ENCODE results near the gene SNAI1. TPM values are rescaled to one million over a fixed set of nuclear protein-coding genes. Genes with fewer than 3 reads are reported as not detected.
"Not testable (repeated sequence)": the region's sequence is repeated elsewhere in the genome, so short reads cannot be mapped to it uniquely, and the experiment has no call there.

Gene SNAI1
- total RNA-seq, 2 experiments from 2014 or later = 0.21 to 0.61 TPM

GRCh38 chr20:49999329-49999728, 16.5 kb downstream of the SNAI1 start:
- DNase-seq (no peak), ATAC-seq (no peak)
- CTCF ChIA-PET = interaction anchor here (0.6 to 1.9 kb wide), 5 partner anchors 16 to 1032 kb away, joined by 3 to 10 read pairs (median 4); no protein-coding TSS in a partner anchor
- Mint-ChIP-seq H3K36me3 (no peaks in the 10 kb centered on the region), H3K4me1 (peaks cover 22% of the 10 kb centered on the region), H3K27ac (no peak overlapping the region), H3K27me3 (peaks cover 11% of the 10 kb centered on the region), H3K4me3 (no peak overlapping the region), H3K9me3 (ENCODE audit: low read depth) (no peaks in the 10 kb centered on the region)

- CTCF ChIA-PET = interaction anchor here (1.8 to 2.7 kb wide), 3 partner anchors 22 to 70 kb away, joined by 9 to 12 read pairs (median 10); no protein-coding TSS in a partner anchor
- not testable (repeated sequence) for H3K4me3 Mint-ChIP-seq; H3K27me3 Mint-ChIP-seq; H3K27ac Mint-ChIP-seq; H3K9me3 Mint-ChIP-seq (ENCODE audit: low read depth); H3K36me3 Mint-ChIP-seq; ATAC-seq; DNase-seq
- peaks cover 28% of the 10 kb centered on the region for H3K4me1 Mint-ChIP-seq
Measured at GRCh38 chr20:50000548-50001222, 17.9 kb downstream of the SNAI1 start.

GRCh38 chr20:50001784-50002311, 19.1 kb downstream of the SNAI1 start:
- DNase-seq = no peak
- ATAC-seq = no peak
- Mint-ChIP-seq H3K27ac (no peak overlapping the region), H3K9me3 (ENCODE audit: low read depth) (no peaks in the 10 kb centered on the region), H3K4me3 (no peak overlapping the region), H3K27me3 (peaks cover 4% of the 10 kb centered on the region), H3K36me3 (no peaks in the 10 kb centered on the region), H3K4me1 (peaks cover 32% of the 10 kb centered on the region)
- CTCF ChIA-PET = interaction anchor here (1.8 to 2.7 kb wide), 2 partner anchors 23 to 69 kb away, joined by 9 to 12 read pairs; no protein-coding TSS in a partner anchor

GRCh38 chr20:50003253-50003656, 20.5 kb downstream of the SNAI1 start:
- Mint-ChIP-seq H3K36me3 (no peaks in the 10 kb centered on the region), H3K9me3 (ENCODE audit: low read depth) (no peaks in the 10 kb centered on the region), H3K27me3 (peaks cover 12% of the 10 kb centered on the region), H3K27ac (no peak overlapping the region), H3K4me3 (no peak overlapping the region), H3K4me1 (peaks cover 36% of the 10 kb centered on the region)
- DNase-seq (no peak), ATAC-seq (peak; percentile 50)
- CTCF ChIA-PET = interaction anchor here (1.1 to 1.7 kb wide), 2 partner anchors 24 to 68 kb away, joined by 3 to 6 read pairs; no protein-coding TSS in a partner anchor

GRCh38 chr20:50004229-50004628, 21.4 kb downstream of the SNAI1 start:
- Mint-ChIP-seq H3K36me3 (no peaks in the 10 kb centered on the region), H3K9me3 (ENCODE audit: low read depth) (no peaks in the 10 kb centered on the region), H3K27me3 (peaks cover 13% of the 10 kb centered on the region), H3K27ac (no peak overlapping the region), H3K4me3 (no peak overlapping the region), H3K4me1 (peaks cover 34% of the 10 kb centered on the region)
- CTCF ChIA-PET = interaction anchor here (1.1 to 1.7 kb wide), 3 partner anchors 25 to 67 kb away, joined by 3 to 7 read pairs (median 6); no protein-coding TSS in a partner anchor
- ATAC-seq (no peak), DNase-seq (no peak)

GRCh38 chr20:50005471-50005981, 22.7 kb downstream of the SNAI1 start:
- DNase-seq (no peak), ATAC-seq (no peak)
- peaks cover 20% of the 10 kb centered on the region for H3K27me3 Mint-ChIP-seq
- H3K9me3 Mint-ChIP-seq (ENCODE audit: low read depth) = no peaks in the 10 kb centered on the region
- H3K36me3 Mint-ChIP-seq = no peaks in the 10 kb centered on the region
- peaks cover 30% of the 10 kb centered on the region for H3K4me1 Mint-ChIP-seq
- no peak overlapping the region for H3K4me3 Mint-ChIP-seq
- CTCF ChIA-PET = interaction anchor here (0.7 to 1.6 kb wide), 4 partner anchors 11 to 164 kb away, joined by 3 to 7 read pairs (median 5); no protein-coding TSS in a partner anchor
- H3K27ac Mint-ChIP-seq = no peak overlapping the region

- no peaks in the 10 kb centered on the region for H3K9me3 Mint-ChIP-seq (ENCODE audit: low read depth)
- ATAC-seq = no peak
Measured at GRCh38 chr20:50007369-50007768, 24.6 kb downstream of the SNAI1 start.

GRCh38 chr20:50008007-50008406, 25.2 kb downstream of the SNAI1 start:
- CTCF ChIA-PET = interaction anchor here (0.7 to 1.6 kb wide), 3 partner anchors 29 to 63 kb away, joined by 3 to 6 read pairs (median 5); no protein-coding TSS in a partner anchor
- Mint-ChIP-seq H3K9me3 (ENCODE audit: low read depth) (no peaks in the 10 kb centered on the region), H3K4me1 (peaks cover 26% of the 10 kb centered on the region), H3K36me3 (no peaks in the 10 kb centered on the region), H3K4me3 (no peak overlapping the region), H3K27ac (no peak overlapping the region), H3K27me3 (peaks cover 27% of the 10 kb centered on the region)
- DNase-seq = no peak
- no peak for ATAC-seq

More at GRCh38 chr20:50007369-50007768, 24.6 kb downstream of the SNAI1 start:
- Mint-ChIP-seq H3K4me3 (no peak overlapping the region), H3K36me3 (no peaks in the 10 kb centered on the region), H3K4me1 (peaks cover 26% of the 10 kb centered on the region), H3K27me3 (peaks cover 27% of the 10 kb centered on the region), H3K27ac (no peak overlapping the region)
- CTCF ChIA-PET = interaction anchor here (1.5 kb wide), 1 partner anchor 29 kb away, joined by 5 read pairs; no protein-coding TSS in a partner anchor
- no peak for DNase-seq

GRCh38 chr20:50009521-50010454, 27.0 kb downstream of the SNAI1 start:
- Mint-ChIP-seq H3K4me1 (peaks cover 21% of the 10 kb centered on the region), H3K27me3 (peaks cover 27% of the 10 kb centered on the region), H3K36me3 (no peaks in the 10 kb centered on the region), H3K9me3 (ENCODE audit: low read depth) (no peaks in the 10 kb centered on the region), H3K27ac (no peak overlapping the region), H3K4me3 (no peak overlapping the region)
- CTCF ChIA-PET = interaction anchor here (0.9 to 1.6 kb wide), 3 partner anchors 31 to 62 kb away, joined by 3 to 6 read pairs (median 3); no protein-coding TSS in a partner anchor
- ATAC-seq (no peak), DNase-seq (no peak)

- not testable (repeated sequence) for ATAC-seq; H3K27ac Mint-ChIP-seq; H3K36me3 Mint-ChIP-seq; H3K4me3 Mint-ChIP-seq; DNase-seq; H3K9me3 Mint-ChIP-seq (ENCODE audit: low read depth)
- Mint-ChIP-seq H3K27me3 (peaks cover 27% of the 10 kb centered on the region), H3K4me1 (peaks cover 11% of the 10 kb centered on the region)
- CTCF ChIA-PET = interaction anchor here (1.8 to 3.3 kb wide), 3 partner anchors 33 to 74 kb away, joined by 5 to 15 read pairs (median 14); no protein-coding TSS in a partner anchor
Measured at GRCh38 chr20:50011597-50011996, 28.8 kb downstream of the SNAI1 start.

GRCh38 chr20:50012282-50013263, 29.8 kb downstream of the SNAI1 start:
- Mint-ChIP-seq H3K4me1 (peaks cover 6% of the 10 kb centered on the region), H3K27ac (no peak overlapping the region), H3K9me3 (ENCODE audit: low read depth) (no peaks in the 10 kb centered on the region), H3K36me3 (no peaks in the 10 kb centered on the region), H3K4me3 (no peak overlapping the region), H3K27me3 (peaks cover 22% of the 10 kb centered on the region)
- CTCF ChIA-PET = interaction anchor here (1.1 to 3.3 kb wide), 4 partner anchors 31 to 73 kb away, joined by 3 to 15 read pairs (median 10); no protein-coding TSS in a partner anchor
- no peak for DNase-seq
- no peak for ATAC-seq

- CTCF ChIA-PET = interaction anchor here (3.3 kb wide), 1 partner anchor 35 kb away, joined by 14 read pairs; no protein-coding TSS in a partner anchor
- no peaks in the 10 kb centered on the region for H3K36me3 Mint-ChIP-seq
- H3K4me3 Mint-ChIP-seq = no peak overlapping the region
- H3K4me1 Mint-ChIP-seq = peaks cover 6% of the 10 kb centered on the region
- H3K27ac Mint-ChIP-seq = no peak overlapping the region
- H3K9me3 Mint-ChIP-seq (ENCODE audit: low read depth) = no peaks in the 10 kb centered on the region
- DNase-seq (no peak), ATAC-seq (no peak)
- H3K27me3 Mint-ChIP-seq = peaks cover 17% of the 10 kb centered on the region
Measured at GRCh38 chr20:50013976-50014375, 31.2 kb downstream of the SNAI1 start.

Measured in activated CD8-positive, alpha-beta memory T cell treated with anti-CD3 and anti-CD28 coated beads, Interleukin-2, amount 10 ng/mL, durations not matched to agents 7 days and 5 days (primary cell).